ACC112 (cell line): Measurements from ENCODE around the gene MED22.
"Not testable (repeated sequence)": the region's sequence is repeated elsewhere in the genome, so short reads cannot be mapped to it uniquely, and the experiment has no call there.

Source experiments
- H2AFZ ChIP-seq: fragments of 200-600 bp; sonication (generic); one replicate; pipeline ENCODE4 v1.6.0; 2017; ENCODE audit warnings: antibody characterized with exemption, low read length; ENCODE audit not compliant: unreplicated experiment
- H3K27ac ChIP-seq: fragments of 200-600 bp; sonication (generic); 2 replicates; pipeline ENCODE4 v1.5.1; 2014; ENCODE audit warnings: low read depth, mild to moderate bottlenecking, antibody characterized with exemption, low read length, moderate library complexity
- H3K27me3 ChIP-seq: fragments of 200-600 bp; sonication (generic); 2 replicates; pipeline ENCODE4 v1.6.1; 2014; ENCODE audit warnings: mild to moderate bottlenecking, antibody characterized with exemption, low read length, moderate library complexity, mixed read lengths; ENCODE audit not compliant: insufficient read depth
- H3K36me3 ChIP-seq: fragments of 200-600 bp; sonication (generic); 2 replicates; pipeline ENCODE4 v1.6.1; 2016; ENCODE audit warnings: mild to moderate bottlenecking, antibody characterized with exemption, low read length, moderate library complexity, mixed read lengths; ENCODE audit not compliant: insufficient read depth
- H3K4me1 ChIP-seq: fragments of 200-600 bp; sonication (generic); one replicate; pipeline ENCODE4 v1.6.1; 2016; ENCODE audit warnings: low read length, mixed read lengths; ENCODE audit not compliant: insufficient read depth, unreplicated experiment, control insufficient read depth
- H3K4me3 ChIP-seq: fragments of 200-600 bp; sonication (generic); 2 replicates; pipeline ENCODE4 v1.5.1; 2014; ENCODE audit warnings: mild to moderate bottlenecking, low read depth, low read length
- H3K79me2 ChIP-seq: fragments of 200-600 bp; sonication (generic); one replicate; pipeline ENCODE4 v1.6.0; 2016; ENCODE audit warnings: low read length; ENCODE audit not compliant: control insufficient read depth, unreplicated experiment, insufficient read depth

The MED22 gene

DNA sequence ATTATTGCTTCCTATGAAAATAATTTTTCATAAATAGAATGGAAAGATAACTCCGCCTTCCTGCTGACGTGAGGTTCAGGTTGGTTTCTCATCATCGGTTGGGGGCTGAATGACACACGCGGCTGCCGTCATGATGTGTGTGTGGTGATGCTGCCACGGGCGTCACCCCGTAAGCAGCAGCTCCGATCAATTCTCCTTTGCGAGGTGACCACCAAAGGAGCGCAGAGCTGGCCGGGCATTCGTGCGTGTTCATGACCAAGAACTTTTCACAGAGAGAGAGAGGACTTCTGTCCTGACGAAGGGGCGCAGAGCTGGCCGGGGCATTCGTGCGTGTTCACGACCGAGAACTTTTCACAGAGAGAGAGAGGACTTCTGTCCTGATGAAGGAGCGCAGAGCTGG lies 42.2 kb downstream of the MED22 start:
- no peak overlapping the region for H3K4me3 ChIP-seq
- no peak overlapping the region for H2AFZ ChIP-seq

DNA sequence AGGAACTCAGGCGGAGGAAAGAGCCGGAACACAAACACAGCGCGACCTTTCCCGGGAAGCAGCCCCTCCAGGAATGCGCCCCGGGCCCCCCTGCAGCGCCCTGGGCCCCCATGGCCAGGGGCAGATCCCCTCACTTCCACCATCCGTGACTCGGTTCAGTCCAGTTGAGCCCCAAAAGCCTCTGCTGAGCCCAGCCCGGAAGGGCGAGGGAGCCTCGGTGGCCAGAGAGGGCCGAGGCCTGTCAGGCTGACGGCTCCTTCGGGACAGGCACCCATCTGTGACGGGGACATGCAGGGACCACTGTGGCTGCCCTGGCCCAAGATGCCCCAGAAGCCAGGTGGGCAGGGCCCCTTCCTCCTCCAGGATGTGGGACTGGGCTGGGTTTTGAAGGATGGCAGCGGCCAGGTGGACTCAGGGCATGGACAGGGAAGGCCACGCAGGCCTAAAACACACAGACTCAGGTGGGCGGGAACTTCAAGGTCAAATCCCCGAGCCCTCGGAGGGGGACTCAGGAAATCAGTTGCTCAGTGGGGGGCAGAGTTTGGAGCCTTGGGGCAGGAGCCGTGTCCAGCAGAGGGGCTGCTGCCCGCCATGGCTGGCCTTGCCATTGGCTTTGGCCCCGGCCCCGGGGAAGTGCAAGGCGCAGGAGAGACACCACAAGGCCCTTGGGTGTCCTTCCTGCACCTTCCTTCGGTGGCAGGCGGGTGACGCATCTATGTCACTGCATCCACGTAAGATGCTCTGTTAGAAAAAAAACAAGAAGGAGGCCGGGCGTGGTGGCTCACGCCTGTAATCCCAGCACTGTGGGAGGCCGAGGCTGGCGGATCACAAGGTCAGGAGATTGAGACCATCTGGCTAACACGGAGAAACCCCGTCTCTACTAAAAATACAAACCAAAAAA lies 43.2 kb downstream of the MED22 start:
- peaks cover 75% of the 10 kb centered on the region for H3K27me3 ChIP-seq
- H3K4me3 ChIP-seq, result no peak overlapping the region

More for the DNA sequence above, 42.2 kb downstream of the MED22 start:
- Histone ChIP-seq H3K27ac (no peak overlapping the region), H3K36me3 (no peaks in the 10 kb centered on the region), H3K4me1 (no peaks in the 10 kb centered on the region), H3K79me2 (no peaks in the 10 kb centered on the region), H3K27me3 (peaks cover 73% of the 10 kb centered on the region)

DNA sequence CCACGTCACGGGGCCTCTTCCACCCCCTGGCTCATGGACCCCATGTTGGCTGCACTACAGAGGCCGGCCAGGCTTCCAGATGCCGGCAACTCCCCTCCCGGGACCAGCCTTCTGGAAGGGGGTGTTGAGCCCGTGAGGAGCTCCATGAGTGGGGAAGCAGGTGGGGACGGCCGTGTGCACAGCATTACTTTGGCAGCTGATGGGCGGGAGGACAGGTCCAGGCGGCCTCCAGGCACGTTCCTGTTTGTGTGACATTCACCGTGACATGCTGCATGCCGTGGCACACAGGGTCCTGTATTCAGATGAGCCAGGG lies 43.8 kb downstream of the MED22 start:
- no peak overlapping the region for H3K4me3 ChIP-seq
- no peaks in the 10 kb centered on the region for H3K4me1 ChIP-seq
- no peaks in the 10 kb centered on the region for H3K79me2 ChIP-seq
- no peaks in the 10 kb centered on the region for H3K36me3 ChIP-seq
- no peak overlapping the region for H3K27ac ChIP-seq
- H2AFZ ChIP-seq, result no peak overlapping the region
- peaks cover 74% of the 10 kb centered on the region for H3K27me3 ChIP-seq

More for the DNA sequence above, 43.2 kb downstream of the MED22 start:
- Histone ChIP-seq H3K27ac (no peak overlapping the region), H3K4me1 (no peaks in the 10 kb centered on the region), H3K36me3 (no peaks in the 10 kb centered on the region), H2AFZ (no peak overlapping the region), H3K79me2 (no peaks in the 10 kb centered on the region)

DNA sequence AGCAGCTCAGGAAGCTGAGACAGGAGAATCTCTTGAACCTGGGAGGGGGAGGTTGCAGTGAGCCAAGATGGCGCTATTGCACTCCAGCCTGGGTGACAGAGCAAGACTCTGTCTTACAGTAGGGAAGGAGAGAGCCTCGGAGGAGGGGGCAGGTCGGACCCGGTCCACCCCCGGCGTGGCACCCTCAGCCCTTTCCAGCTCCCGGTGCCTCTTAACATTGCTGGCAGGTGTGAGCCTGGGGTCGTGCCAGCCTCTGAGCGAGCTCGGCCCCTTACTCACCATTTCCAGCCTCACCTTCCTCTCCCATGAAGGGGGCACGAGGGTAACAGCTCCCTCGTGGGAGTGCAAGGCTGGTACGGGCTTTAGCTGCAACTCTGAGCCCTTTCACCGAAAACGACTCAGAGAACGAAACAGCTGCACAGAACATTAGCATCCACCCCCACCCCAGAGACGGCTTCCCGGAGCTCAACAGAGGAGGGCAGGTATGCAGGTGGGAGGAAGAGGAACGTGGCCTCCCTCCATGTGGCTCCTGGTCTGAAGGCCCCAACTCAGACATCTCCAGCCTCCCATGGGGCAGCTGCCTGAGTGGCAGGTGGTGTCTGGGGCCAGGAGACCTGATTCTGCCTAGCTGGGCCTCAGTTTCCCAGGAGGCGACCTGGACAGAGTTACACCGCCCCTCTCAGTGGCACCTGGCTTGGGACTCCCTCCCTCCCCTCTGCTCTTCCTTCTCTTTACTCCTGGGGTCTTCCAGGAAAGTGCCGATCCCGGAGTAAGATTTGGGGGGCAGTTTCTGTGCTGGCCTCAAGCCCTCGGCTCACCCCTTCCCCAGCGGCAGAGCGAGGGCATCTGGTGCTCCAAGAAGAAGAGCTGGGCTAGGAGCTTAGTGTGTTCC lies 44.4 kb downstream of the MED22 start:
- no peak overlapping the region for H2AFZ ChIP-seq
- H3K4me1 ChIP-seq, result no peaks in the 10 kb centered on the region
- H3K36me3 ChIP-seq, result no peaks in the 10 kb centered on the region
- H3K27me3 ChIP-seq, result peaks cover 73% of the 10 kb centered on the region
- no peak overlapping the region for H3K27ac ChIP-seq
- no peaks in the 10 kb centered on the region for H3K79me2 ChIP-seq
- H3K4me3 ChIP-seq, result no peak overlapping the region

- H3K79me2 ChIP-seq, result no peaks in the 10 kb centered on the region
- H3K4me1 ChIP-seq, result no peaks in the 10 kb centered on the region
- no peak overlapping the region for H3K4me3 ChIP-seq
- H2AFZ ChIP-seq, result no peak overlapping the region
- H3K36me3 ChIP-seq, result no peaks in the 10 kb centered on the region
- peaks cover 74% of the 10 kb centered on the region for H3K27me3 ChIP-seq
- no peak overlapping the region for H3K27ac ChIP-seq
These were observed 46.4 kb downstream of the MED22 start for GRCh38 chr9:133301253-133302230.

DNA sequence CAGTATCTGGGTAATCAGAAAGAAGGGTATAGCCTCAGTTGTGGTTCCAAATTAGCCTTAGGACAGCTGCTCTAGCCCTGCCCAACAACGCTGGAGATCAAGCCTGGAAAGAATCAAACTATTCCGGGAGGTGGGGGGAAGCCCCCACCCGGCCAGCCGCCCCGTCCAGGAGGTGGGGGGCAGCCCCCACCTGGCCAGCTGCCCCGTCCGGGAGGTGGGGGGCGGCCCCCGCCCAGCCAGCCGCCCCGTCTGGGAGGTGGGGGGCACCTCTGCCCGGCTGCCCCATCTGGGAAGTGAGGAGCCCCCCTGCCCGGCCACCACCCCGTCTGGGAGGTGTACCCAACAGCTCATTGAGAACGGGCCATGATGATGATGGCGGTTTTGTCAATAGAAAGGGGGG lies 47.9 kb downstream of the MED22 start:
- not testable (repeated sequence) for H3K4me1 ChIP-seq, H3K27ac ChIP-seq, H3K79me2 ChIP-seq, H2AFZ ChIP-seq, H3K4me3 ChIP-seq, H3K36me3 ChIP-seq
- H3K27me3 ChIP-seq, result peaks cover 73% of the 10 kb centered on the region

DNA sequence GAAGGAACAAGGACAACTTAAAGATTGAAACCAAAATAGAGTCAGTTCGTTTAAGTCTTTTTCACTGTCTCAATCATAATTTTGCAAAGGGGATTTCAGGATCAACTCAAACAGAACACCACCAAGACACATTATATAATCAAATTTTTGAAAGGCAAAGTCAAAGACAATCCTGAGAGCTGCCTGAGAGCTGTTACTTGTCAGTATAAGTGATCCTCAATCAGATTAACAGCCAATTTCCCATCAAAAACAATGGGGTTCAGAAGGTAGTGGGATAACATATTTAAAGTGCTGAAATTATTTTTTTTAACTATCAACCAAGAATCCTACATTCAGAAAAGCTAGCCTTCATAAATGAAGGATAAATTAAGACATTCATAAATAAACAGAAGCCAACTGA lies 53.7 kb downstream of the MED22 start:
- Histone ChIP-seq H3K79me2 (no peaks in the 10 kb centered on the region), H2AFZ (no peak overlapping the region), H3K27me3 (peaks cover 76% of the 10 kb centered on the region), H3K4me1 (no peaks in the 10 kb centered on the region), H3K4me3 (no peak overlapping the region), H3K27ac (no peak overlapping the region), H3K36me3 (no peaks in the 10 kb centered on the region)

DNA sequence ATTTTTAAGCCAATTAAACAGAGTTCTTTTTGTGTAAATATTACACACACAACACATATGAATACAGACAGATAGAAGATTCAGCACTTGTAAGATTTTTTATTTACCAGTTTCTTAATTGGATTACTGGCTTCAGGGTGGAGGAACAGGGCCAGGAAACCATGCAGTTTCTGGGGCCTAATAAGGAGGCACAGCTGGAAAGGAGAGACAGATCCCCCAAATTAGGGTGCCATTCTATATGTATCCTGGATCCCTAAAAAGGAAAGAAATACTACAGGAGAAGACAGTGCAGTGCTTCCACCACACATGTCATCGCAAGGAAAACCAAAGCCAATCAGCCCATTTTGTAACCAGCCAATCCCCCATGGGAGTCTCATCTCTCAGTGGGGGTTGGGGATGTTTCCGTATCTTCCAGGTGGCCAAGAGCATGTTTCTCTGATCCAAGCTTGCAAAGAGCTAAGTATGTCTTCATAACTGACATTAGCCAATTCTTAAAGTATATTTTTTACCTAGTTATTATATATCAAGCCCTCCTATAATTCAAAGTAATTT lies 57.1 kb downstream of the MED22 start:
- no peaks in the 10 kb centered on the region for H3K36me3 ChIP-seq
- no peak overlapping the region for H2AFZ ChIP-seq
- H3K4me1 ChIP-seq, result no peaks in the 10 kb centered on the region
- no peak overlapping the region for H3K4me3 ChIP-seq
- H3K79me2 ChIP-seq, result no peaks in the 10 kb centered on the region
- no peak overlapping the region for H3K27ac ChIP-seq
- peaks cover 61% of the 10 kb centered on the region for H3K27me3 ChIP-seq
